Heart left ventricle (tissue), 13 donors: ENCODE data around the gene RILPL1.

ENCODE experiments used
- CTCF ChIP-seq, 12 donors: fragments of 200-600 bp; sonication (generic) in 4 of 12; IDR thresholded peaks; one replicate each; pipeline versions ENCODE4 v1.5.0 to v1.8.0; 2018 to 2022; ENCODE audit warnings: antibody characterized with exemption in 12 of 12, mild to moderate bottlenecking in 5 of 12
- POLR2A ChIP-seq, 2 donors: fragments of 450-650 bp; IDR thresholded peaks; one replicate each; pipeline ENCODE4 v1.6.1; 2017; ENCODE audit warnings: antibody characterized with exemption in 2 of 2, mild to moderate bottlenecking in 2 of 2, moderate library complexity in 2 of 2
- donor health status: ischemic (EF 13 %, LVEDD 7.1; RV severe dilation, severe dysfunction).
- donor health status: DM: no; HTN: yes; CAD: no.
- donor health status: DM: no; HTN: no; CAD: no.
- donor health status: ischemic (EF 25% LVEDD 6.9; RV normal size, moderate dysfunction).
- donor health status: ischemic (EF 25% LVEDD 5.7; RV mildly dilated, moderate dysfunction).
- donor health status: ischemic (EF 35%, LVEDD 5.7; RV mildly dilated, moderate dysfunction).
- donor health status: nonischemic (EF 11% LVEDD 7.7; RV severe dilation, severe dysfunction).
- donor health status: DM: yes; HTN: yes; CAD: no.
- donor health status: PGD.
- donor health status: ischemic (EF 29% LVEDD 5.4; RV normal size, mild dysfunction).
- donor health status: nonischemic (EF 23%, LVEDD 6.1; RV moderate dilation, normal function).

- TF ChIP-seq CTCF (IDR thresholded peaks at IDR 0.05): no peak
- no peak for TF ChIP-seq POLR2A (IDR thresholded peaks at IDR 0.05)
Observed at GRCh38 chr12:123573870-123574269, 40.4 kb upstream of the RILPL1 start.
